GM12801 (cell line): ENCODE measurements around the gene APOL2.

Experiments used
- TF ChIP-seq, protein P1 (sequence below): IDR thresholded peaks from one replicate; pipeline ENCODE4 v1.5.1; 2011; ENCODE audit warnings: control low read depth; ENCODE audit not compliant: insufficient read length; ENCODE audit errors: extremely low read depth

Gene APOL2

GRCh38 chr22:36218648-36219193 is 20.6 kb downstream of the APOL2 start:
- TF ChIP-seq, protein P1, sequence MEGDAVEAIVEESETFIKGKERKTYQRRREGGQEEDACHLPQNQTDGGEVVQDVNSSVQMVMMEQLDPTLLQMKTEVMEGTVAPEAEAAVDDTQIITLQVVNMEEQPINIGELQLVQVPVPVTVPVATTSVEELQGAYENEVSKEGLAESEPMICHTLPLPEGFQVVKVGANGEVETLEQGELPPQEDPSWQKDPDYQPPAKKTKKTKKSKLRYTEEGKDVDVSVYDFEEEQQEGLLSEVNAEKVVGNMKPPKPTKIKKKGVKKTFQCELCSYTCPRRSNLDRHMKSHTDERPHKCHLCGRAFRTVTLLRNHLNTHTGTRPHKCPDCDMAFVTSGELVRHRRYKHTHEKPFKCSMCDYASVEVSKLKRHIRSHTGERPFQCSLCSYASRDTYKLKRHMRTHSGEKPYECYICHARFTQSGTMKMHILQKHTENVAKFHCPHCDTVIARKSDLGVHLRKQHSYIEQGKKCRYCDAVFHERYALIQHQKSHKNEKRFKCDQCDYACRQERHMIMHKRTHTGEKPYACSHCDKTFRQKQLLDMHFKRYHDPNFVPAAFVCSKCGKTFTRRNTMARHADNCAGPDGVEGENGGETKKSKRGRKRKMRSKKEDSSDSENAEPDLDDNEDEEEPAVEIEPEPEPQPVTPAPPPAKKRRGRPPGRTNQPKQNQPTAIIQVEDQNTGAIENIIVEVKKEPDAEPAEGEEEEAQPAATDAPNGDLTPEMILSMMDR = no peak

DNA sequence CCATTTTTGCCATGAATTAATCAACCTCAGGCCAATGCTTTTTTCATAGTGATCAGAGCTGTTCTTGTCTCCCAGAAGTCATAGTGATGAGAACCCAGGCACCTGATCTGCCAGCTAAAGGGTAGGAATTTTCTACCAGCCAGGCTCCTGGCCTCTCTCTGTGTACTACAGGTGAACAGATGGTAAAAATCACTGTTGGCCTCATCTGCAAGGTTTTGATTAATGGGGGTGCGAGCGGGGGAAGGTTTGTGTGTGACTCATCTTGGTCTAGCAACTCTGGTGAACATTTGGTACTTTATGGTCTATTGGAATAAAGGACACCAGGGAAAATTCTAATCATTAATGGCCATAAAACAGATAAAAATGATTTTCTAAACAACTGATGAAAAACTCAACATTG is 23.3 kb downstream of the APOL2 start:
- TF ChIP-seq, protein P1 = no peak

GRCh38 chr22:36213586-36213985 is 25.7 kb downstream of the APOL2 start:
- TF ChIP-seq, protein P1 = no peak

GRCh38 chr22:36212901-36213300 is 26.4 kb downstream of the APOL2 start:
- TF ChIP-seq, protein P1 = no peak

DNA sequence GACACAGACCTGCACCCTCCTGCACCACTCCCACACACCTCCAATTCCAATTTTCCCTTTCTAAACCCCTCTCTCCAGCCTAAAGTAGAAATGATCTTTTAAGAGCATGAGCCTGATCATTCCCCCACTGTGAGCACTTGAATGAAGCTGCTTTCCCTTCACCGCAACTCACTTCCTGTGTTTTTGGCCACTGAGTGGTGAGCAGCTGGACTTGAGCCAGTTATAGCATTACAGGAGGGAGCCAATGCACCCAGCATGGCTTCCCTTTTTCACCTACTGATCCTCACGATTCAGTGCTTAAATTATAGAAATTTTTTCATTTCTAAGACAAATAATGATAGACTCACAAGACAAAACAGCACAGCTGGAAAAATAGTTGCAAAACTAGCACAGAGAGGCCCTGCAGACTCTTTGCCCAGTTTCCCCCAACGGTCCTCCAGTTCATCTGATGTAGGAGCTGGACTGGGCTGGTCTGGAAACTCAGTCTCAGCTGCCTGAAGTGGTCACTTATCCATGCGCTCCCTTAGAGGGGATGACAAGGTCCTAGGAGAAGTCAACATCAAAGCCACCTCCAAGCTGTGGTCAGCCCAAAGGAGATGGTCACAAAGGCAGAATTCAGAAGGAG is 28.0 kb downstream of the APOL2 start:
- TF ChIP-seq, protein P1 = no peak

- TF ChIP-seq, protein P1 = no peak
Observed at GRCh38 chr22:36210224-36210623, 29.1 kb downstream of the APOL2 start.

- TF ChIP-seq, protein P1 = no peak
Observed at GRCh38 chr22:36208914-36209313, 30.4 kb downstream of the APOL2 start.
